KOPT-K1 (cell line): Measurements from ENCODE around the gene CCND1.
"Not testable (repeated sequence)": the region's sequence is repeated elsewhere in the genome, so short reads cannot be mapped to it uniquely, and the experiment has no call there.

Experiments used
- H3K27ac ChIP-seq: fragments of 200-600 bp; sonication (generic); 2 replicates; pipeline ENCODE4 v1.5.1; 2016; ENCODE audit warnings: antibody characterized with exemption, mild to moderate bottlenecking, low read depth, low read length; ENCODE audit not compliant: poor library complexity, severe bottlenecking
- H3K36me3 ChIP-seq: fragments of 200-600 bp; sonication (generic); 2 replicates; pipeline ENCODE4 v1.5.1; 2017; ENCODE audit warnings: antibody characterized with exemption, mild to moderate bottlenecking, low read length, moderate library complexity; ENCODE audit not compliant: insufficient read depth
- H3K9me3 ChIP-seq: fragments of 200-600 bp; sonication (generic); 2 replicates; pipeline ENCODE4 v1.5.1; 2017; ENCODE audit warnings: antibody characterized with exemption, low read length, mild to moderate bottlenecking; ENCODE audit not compliant: insufficient read depth, poor library complexity, severe bottlenecking

Gene CCND1

GRCh38 chr11:69692422-69692821 lies 51.5 kb downstream of the CCND1 start:
- no peaks in the 10 kb centered on the region for H3K36me3 ChIP-seq
- H3K9me3 ChIP-seq = no peaks in the 10 kb centered on the region
- no peak overlapping the region for H3K27ac ChIP-seq

- Histone ChIP-seq H3K36me3 (no peaks in the 10 kb centered on the region), H3K27ac (no peak overlapping the region), H3K9me3 (no peaks in the 10 kb centered on the region)
Measured at GRCh38 chr11:69694781-69695180, 53.8 kb downstream of the CCND1 start.

- H3K9me3 ChIP-seq = no peaks in the 10 kb centered on the region
- H3K36me3 ChIP-seq = no peaks in the 10 kb centered on the region
- H3K27ac ChIP-seq = no peak overlapping the region
Measured at GRCh38 chr11:69695581-69695980, 54.6 kb downstream of the CCND1 start.

- H3K9me3 ChIP-seq, H3K27ac ChIP-seq, H3K36me3 ChIP-seq: not testable (repeated sequence)
Measured at GRCh38 chr11:69695995-69696394, 55.0 kb downstream of the CCND1 start.

GRCh38 chr11:69696749-69697468 lies 56.0 kb downstream of the CCND1 start:
- H3K27ac ChIP-seq = no peak overlapping the region
- H3K36me3 ChIP-seq = no peaks in the 10 kb centered on the region
- no peaks in the 10 kb centered on the region for H3K9me3 ChIP-seq

GRCh38 chr11:69697469-69697843 lies 56.5 kb downstream of the CCND1 start:
- no peak overlapping the region for H3K27ac ChIP-seq
- no peaks in the 10 kb centered on the region for H3K9me3 ChIP-seq
- no peaks in the 10 kb centered on the region for H3K36me3 ChIP-seq

- H3K36me3 ChIP-seq = no peaks in the 10 kb centered on the region
- no peaks in the 10 kb centered on the region for H3K9me3 ChIP-seq
- H3K27ac ChIP-seq = no peak overlapping the region
Measured at GRCh38 chr11:69697861-69698260, 56.9 kb downstream of the CCND1 start.

GRCh38 chr11:69698362-69698761 lies 57.4 kb downstream of the CCND1 start:
- H3K27ac ChIP-seq = no peak overlapping the region
- H3K36me3 ChIP-seq = no peaks in the 10 kb centered on the region
- no peaks in the 10 kb centered on the region for H3K9me3 ChIP-seq

- H3K9me3 ChIP-seq = no peaks in the 10 kb centered on the region
- H3K27ac ChIP-seq = no peak overlapping the region
Measured at GRCh38 chr11:69699213-69699612, 58.3 kb downstream of the CCND1 start.

GRCh38 chr11:69700278-69701140 lies 59.6 kb downstream of the CCND1 start:
- H3K27ac ChIP-seq = no peak overlapping the region
- no peaks in the 10 kb centered on the region for H3K36me3 ChIP-seq
- H3K9me3 ChIP-seq = no peaks in the 10 kb centered on the region

More at GRCh38 chr11:69699213-69699612, 58.3 kb downstream of the CCND1 start:
- no peaks in the 10 kb centered on the region for H3K36me3 ChIP-seq

- no peaks in the 10 kb centered on the region for H3K36me3 ChIP-seq
- no peak overlapping the region for H3K27ac ChIP-seq
- no peaks in the 10 kb centered on the region for H3K9me3 ChIP-seq
Measured at GRCh38 chr11:69702239-69702691, 61.3 kb downstream of the CCND1 start.

GRCh38 chr11:69702769-69703452 lies 62.0 kb downstream of the CCND1 start:
- H3K9me3 ChIP-seq = no peaks in the 10 kb centered on the region
- no peaks in the 10 kb centered on the region for H3K36me3 ChIP-seq
- H3K27ac ChIP-seq = no peak overlapping the region

GRCh38 chr11:69703453-69703767 lies 62.5 kb downstream of the CCND1 start:
- Histone ChIP-seq H3K27ac (no peak overlapping the region), H3K9me3 (no peaks in the 10 kb centered on the region), H3K36me3 (no peaks in the 10 kb centered on the region)
